GM21515 (cell line): ENCODE results near the gene FAM168B.

Experiments used
- ATAC-seq: cut with Tn5 transposase; IDR thresholded peaks from one replicate; pipeline ENCODE4 v1.9.1; 2021; ENCODE audit not compliant: unreplicated experiment

FAM168B gene

GRCh38 chr2:131040661-131041401, 52.4 kb downstream of the FAM168B start:
- ATAC-seq = no peak

GRCh38 chr2:131039908-131040660, 53.2 kb downstream of the FAM168B start:
- no peak for ATAC-seq

DNA sequence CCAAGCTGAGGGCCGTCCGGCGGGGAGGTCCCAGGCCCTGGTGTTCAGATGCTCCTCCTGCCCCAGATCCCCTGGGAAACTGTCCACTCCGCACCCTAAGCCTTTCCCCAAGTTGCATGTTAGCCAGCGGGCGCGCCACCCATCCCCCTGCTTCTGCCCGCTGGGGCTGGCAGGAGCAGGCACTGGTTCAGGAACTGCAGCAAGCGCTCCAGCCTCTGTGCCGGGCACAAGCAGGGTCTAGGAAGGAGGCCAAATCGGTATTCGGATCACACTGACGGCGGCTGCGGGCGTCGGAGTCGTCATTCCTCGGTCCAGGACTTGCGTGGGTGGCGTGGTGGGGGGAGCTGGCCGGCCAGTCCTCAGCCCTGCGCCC, 53.7 kb downstream of the FAM168B start:
- no peak for ATAC-seq

DNA sequence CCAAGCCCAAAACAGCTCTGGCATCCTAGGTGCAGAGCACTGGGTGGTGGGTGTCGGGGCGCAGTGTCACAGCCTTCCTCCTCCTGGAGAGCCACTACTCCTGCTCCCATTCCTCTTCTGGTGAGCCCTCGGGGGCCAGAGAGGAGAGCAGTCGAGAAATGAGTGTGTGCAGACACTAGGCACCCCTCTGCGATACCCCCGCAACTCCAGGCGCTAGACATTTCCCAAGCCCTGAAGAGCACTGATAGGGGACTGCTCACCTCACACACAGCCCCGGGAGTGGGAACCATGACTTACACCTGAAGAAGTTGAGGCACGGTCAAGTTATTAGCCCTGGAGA, 54.2 kb downstream of the FAM168B start:
- ATAC-seq = no peak

GRCh38 chr2:131038258-131039100, 54.8 kb downstream of the FAM168B start:
- no peak for ATAC-seq

GRCh38 chr2:131037398-131038257, 55.6 kb downstream of the FAM168B start:
- no peak for ATAC-seq

GRCh38 chr2:131036696-131037397, 56.4 kb downstream of the FAM168B start:
- ATAC-seq = no peak

GRCh38 chr2:131036269-131036668, 57.0 kb downstream of the FAM168B start:
- no peak for ATAC-seq

DNA sequence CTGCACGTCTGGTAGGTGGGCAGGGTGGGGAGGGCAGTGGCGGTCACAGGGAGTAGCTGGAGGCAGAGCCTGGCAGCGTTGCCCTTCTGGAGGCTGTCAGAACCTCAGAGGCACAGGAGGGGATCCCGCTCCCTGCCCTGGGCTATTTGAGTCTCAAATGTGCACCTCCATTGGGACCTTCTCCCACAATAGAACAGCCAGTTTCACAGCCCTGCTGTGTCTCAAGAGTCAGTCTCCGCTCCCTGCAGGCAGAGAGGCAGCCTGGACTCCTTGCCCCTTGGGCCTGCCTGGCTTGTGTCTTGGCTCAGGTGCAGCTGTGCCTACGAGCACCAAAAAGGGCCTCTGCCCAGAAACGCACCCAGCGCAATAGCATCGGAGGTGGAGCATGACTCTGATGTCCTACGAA, 57.4 kb downstream of the FAM168B start:
- no peak for ATAC-seq

- ATAC-seq = no peak
These were observed 58.0 kb downstream of the FAM168B start for GRCh38 chr2:131035112-131035825.

DNA sequence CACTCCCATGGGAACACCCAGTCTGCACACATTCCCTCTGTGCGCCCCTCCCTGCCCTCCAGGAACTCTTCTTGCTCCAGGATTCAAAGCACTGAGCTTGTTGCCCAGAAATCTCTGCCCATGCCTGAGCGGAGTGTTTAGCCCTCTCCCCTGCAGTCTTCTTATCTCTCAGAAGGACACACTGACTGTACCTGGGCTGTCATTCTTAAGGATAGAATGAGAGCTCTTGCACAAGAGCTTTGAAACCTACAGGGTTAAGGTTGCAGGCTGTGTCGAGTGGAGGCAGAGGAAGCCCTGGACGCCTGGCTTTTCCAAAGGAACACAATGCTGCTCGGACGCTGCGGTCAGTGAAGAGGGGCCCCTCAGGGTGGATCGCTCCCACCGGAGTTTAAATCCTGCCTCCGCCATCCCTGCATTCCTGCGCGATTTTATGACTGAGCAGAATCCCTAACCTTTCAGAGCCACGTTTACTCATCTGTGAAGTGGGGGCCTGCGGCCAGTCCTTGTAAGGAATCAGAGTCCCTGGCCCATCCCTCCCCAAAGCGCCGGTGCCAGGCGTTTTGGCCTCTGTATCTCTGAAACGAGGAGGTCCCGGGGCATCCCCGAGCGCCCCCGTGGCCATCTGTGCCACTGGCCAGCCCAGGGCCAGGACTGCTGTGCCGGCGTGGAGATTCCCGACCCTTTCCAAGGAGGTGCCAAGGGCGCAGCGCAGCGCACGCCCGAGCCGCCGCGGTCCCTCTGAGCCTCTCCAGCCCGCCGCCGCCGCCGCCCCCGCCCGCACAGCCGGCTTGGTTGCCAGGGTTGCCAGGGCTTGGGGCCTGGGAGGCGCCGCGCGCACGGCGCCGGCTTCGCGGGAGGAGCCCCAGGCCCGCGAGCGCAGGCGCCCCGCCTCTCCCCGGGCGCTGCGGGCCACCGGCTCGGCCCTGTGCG, 58.9 kb downstream of the FAM168B start:
- no peak for ATAC-seq

DNA sequence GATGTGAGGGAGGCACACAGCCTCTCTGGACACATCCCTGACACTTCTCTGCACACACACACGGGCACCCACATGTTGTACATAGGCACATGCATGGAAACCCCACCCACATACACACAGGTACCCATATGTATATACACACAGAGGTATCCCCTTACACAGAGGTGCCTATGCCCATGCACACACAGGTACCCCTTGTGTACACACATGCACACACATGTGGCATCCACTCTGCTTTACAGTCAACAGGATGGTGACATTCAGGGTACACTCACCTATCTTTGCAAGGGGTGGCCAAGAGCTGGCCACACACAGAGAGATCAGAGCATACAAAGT, 59.5 kb downstream of the FAM168B start:
- ATAC-seq = no peak

DNA sequence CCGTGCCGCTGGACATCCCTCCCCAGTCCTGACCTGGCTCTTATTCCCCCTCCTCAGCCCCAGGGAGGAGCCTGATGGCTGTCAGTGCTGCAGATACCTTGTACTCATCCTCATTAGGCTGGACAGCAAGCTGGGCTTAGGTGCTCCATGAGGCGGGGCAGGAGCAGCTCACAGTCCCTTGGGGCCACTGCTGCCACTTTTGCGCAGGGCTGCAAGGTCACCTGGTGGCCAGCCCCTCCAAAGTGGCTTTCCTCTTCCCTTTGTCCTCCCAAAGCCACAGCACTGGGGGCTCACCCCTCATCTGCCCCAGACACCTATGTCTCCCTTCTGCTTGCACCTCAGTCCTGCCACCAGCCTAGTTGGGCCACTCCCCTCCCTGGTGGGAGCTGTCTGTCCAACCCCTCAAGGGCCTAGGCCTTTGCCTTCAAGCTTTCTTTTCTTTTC, 60.8 kb downstream of the FAM168B start:
- ATAC-seq = no peak

- ATAC-seq = no peak
These were observed 61.4 kb downstream of the FAM168B start for GRCh38 chr2:131031875-131032274.

DNA sequence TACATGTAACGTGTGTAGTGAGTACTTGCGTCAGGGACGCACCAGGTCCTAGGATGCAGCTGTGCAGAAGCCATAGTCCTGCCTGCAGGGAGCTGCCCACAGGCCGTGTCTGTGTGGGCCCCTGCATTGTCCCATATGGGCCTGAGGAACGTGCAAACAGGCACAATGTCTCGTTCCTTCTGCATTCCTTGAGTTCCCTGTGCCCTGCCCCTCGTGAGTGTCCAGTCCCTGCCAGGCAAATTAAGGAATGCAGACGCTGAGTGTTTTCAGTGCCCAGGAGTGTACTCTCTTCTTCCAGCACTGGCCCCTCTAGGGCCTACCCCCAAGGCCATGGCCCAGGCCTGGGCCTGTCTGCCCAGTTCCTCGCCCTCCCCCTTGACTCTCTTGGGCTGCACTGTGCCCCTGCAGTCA, 61.8 kb downstream of the FAM168B start:
- ATAC-seq = no peak

DNA sequence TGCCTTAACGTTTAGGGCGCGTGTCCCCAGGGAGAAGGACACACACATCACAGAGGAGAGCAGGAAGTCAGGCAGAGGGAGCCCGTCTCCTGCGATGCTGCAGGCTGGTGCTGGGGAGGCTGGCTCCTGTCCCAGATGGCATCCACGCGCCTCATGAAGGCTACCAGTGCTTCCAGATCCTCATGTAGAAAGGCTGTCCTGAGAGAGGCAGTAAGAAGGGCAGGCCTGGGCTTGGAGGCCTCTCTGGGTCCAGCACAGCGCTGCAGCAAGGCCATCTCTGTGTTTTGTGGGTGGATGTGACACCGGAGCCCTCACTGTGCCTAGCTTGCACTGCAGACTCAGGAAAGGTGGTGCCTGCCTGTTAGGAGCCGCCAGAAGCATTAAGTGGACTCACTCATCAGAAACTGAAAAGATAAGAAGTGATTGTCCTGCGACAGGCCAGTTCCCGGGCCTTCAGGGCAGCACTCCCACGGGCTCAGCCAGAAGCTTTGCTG, 62.7 kb downstream of the FAM168B start:
- ATAC-seq = no peak

- no peak for ATAC-seq
These were observed 63.4 kb downstream of the FAM168B start for GRCh38 chr2:131029812-131030211.
